Trophoblast cell (in vitro differentiated cells and primary cell): ENCODE measurements around the gene OTOG.

Experiments
- DNase-seq, 2 donors: peaks; one replicate each; pipeline ENCODE4 v3.0.0-alpha.2; 2016
- H2AFZ ChIP-seq: 2 replicates; pipeline ENCODE4 v1.6.1; 2013; ENCODE audit warnings: low read length, moderate library complexity, mild to moderate bottlenecking; ENCODE audit not compliant: insufficient read depth, poor library complexity
- H2AK5ac ChIP-seq: 2 replicates; pipeline ENCODE4 v1.6.1; 2013; ENCODE audit warnings: mild to moderate bottlenecking, low read length
- H2BK120ac ChIP-seq: 2 replicates; pipeline ENCODE4 v1.6.1; 2013; ENCODE audit warnings: low read length, mild to moderate bottlenecking, moderate library complexity; ENCODE audit not compliant: insufficient read depth, poor library complexity
- H2BK12ac ChIP-seq: 2 replicates; pipeline ENCODE4 v1.6.1; 2013; ENCODE audit warnings: mild to moderate bottlenecking, low read length, moderate library complexity
- H2BK5ac ChIP-seq: 2 replicates; pipeline ENCODE4 v1.6.1; 2013; ENCODE audit warnings: low read length, low read depth, moderate library complexity, mild to moderate bottlenecking; ENCODE audit not compliant: poor library complexity
- H3K14ac ChIP-seq: 2 replicates; pipeline ENCODE4 v1.6.1; 2013; ENCODE audit warnings: mild to moderate bottlenecking, low read length
- H3K18ac ChIP-seq: 2 replicates; pipeline ENCODE4 v1.6.1; 2013; ENCODE audit warnings: mild to moderate bottlenecking, low read length
- H3K23ac ChIP-seq: 2 replicates; pipeline ENCODE4 v1.6.1; 2013; ENCODE audit warnings: low read length
- H3K27ac ChIP-seq: 2 replicates; pipeline ENCODE4 v1.5.1; 2013; ENCODE audit warnings: low read depth, mild to moderate bottlenecking, inconsistent platforms, low read length, moderate library complexity
- H3K27me3 ChIP-seq: 2 replicates; pipeline ENCODE4 v1.6.1; 2013; ENCODE audit warnings: inconsistent platforms, mild to moderate bottlenecking, low read length, moderate library complexity; ENCODE audit not compliant: insufficient read depth
- H3K36me3 ChIP-seq, 2 experiments: 1 replicate in 1 of 2; 2 replicates in 1 of 2; pipeline ENCODE4 v1.6.1; 2013; ENCODE audit warnings: low read length in 2 of 2, mild to moderate bottlenecking in 2 of 2, moderate library complexity in 1 of 2; ENCODE audit not compliant: insufficient read depth in 2 of 2, control insufficient read depth in 1 of 2
- H3K4ac ChIP-seq: 2 replicates; pipeline ENCODE4 v1.6.1; 2013; ENCODE audit warnings: low read depth, mild to moderate bottlenecking, low read length, moderate library complexity
- H3K4me1 ChIP-seq, 2 experiments: 1 replicate in 1 of 2; 2 replicates in 1 of 2; pipeline ENCODE4 v1.6.1; 2013; ENCODE audit warnings: low read length in 2 of 2, mild to moderate bottlenecking in 2 of 2, moderate library complexity in 1 of 2; ENCODE audit not compliant: insufficient read depth in 2 of 2, control insufficient read depth in 1 of 2
- H3K4me2 ChIP-seq: 2 replicates; pipeline ENCODE4 v1.6.1; 2013; ENCODE audit warnings: inconsistent platforms, mild to moderate bottlenecking, low read length, moderate library complexity
- H3K4me3 ChIP-seq: 2 replicates; pipeline ENCODE4 v1.5.1; 2013; ENCODE audit warnings: mild to moderate bottlenecking, low read depth, low read length, inconsistent platforms
- H3K79me1 ChIP-seq: one replicate; pipeline ENCODE4 v1.6.1; 2013; ENCODE audit warnings: low read length
- H3K79me2 ChIP-seq: 2 replicates; pipeline ENCODE4 v1.6.1; 2013; ENCODE audit warnings: low read length, mild to moderate bottlenecking; ENCODE audit not compliant: control insufficient read depth, insufficient read depth, poor library complexity
- H3K9ac ChIP-seq: 2 replicates; pipeline ENCODE4 v1.6.1; 2013; ENCODE audit warnings: mild to moderate bottlenecking, low read length
- H3K9me3 ChIP-seq: 2 replicates; pipeline ENCODE4 v1.6.1; 2013; ENCODE audit warnings: low read depth, mild to moderate bottlenecking, control low read depth, inconsistent platforms, low read length; ENCODE audit not compliant: insufficient read depth
- H4K12ac ChIP-seq: 2 replicates; pipeline ENCODE4 v1.6.1; 2013; ENCODE audit warnings: low read depth, mild to moderate bottlenecking, low read length, moderate library complexity
- H4K8ac ChIP-seq: 2 replicates; pipeline ENCODE4 v1.6.1; 2013; ENCODE audit warnings: low read depth, mild to moderate bottlenecking, low read length, moderate library complexity
- H4K91ac ChIP-seq: one replicate; pipeline ENCODE4 v1.6.1; 2013; ENCODE audit warnings: low read depth, mild to moderate bottlenecking, low read length, moderate library complexity
- WGBS: extraction: QIAGEN DNeasy Blood & Tissue Kit; methylation state at CpG from one replicate; pipeline ENCODE4 v1.1.7; 2013; ENCODE audit warnings: missing lambda C conversion rate; ENCODE audit not compliant: insufficient read length, insufficient coverage; ENCODE audit errors: extremely low coverage; 5-methylcytosine and 5-hydroxymethylcytosine counted together

The OTOG gene

GRCh38 chr11:17693531-17693930 lies 146.5 kb downstream of the OTOG start:
- H2AFZ ChIP-seq, result no peak overlapping the region
- H2BK5ac ChIP-seq, result no peak overlapping the region
- H3K27ac ChIP-seq, result no peak overlapping the region
- H2BK120ac ChIP-seq, result no peak overlapping the region
- H3K14ac ChIP-seq, result no peak overlapping the region
- DNase-seq, result no peak
- no peak overlapping the region for H4K12ac ChIP-seq
- H3K18ac ChIP-seq, result no peak overlapping the region
- no CpG with 5 or more reads among the region's 4 CpGs for WGBS
- H3K36me3 ChIP-seq, result no peaks in the 10 kb centered on the region
- H3K4ac ChIP-seq, result no peak overlapping the region
- H3K4me1 ChIP-seq, result no peaks in the 10 kb centered on the region
- no peaks in the 10 kb centered on the region for H3K79me2 ChIP-seq
- no peak overlapping the region for H3K4me3 ChIP-seq
- H4K91ac ChIP-seq, result no peak overlapping the region
- no peak overlapping the region for H4K8ac ChIP-seq
- no peak overlapping the region for H3K4me2 ChIP-seq
- H3K23ac ChIP-seq, result no peak overlapping the region
- H2AK5ac ChIP-seq, result no peak overlapping the region
- no peak overlapping the region for H2BK12ac ChIP-seq
- no peak overlapping the region for H3K9ac ChIP-seq
- no peaks in the 10 kb centered on the region for H3K79me1 ChIP-seq
- H3K27me3 ChIP-seq, result peaks cover 32% of the 10 kb centered on the region
- peaks cover 6% of the 10 kb centered on the region for H3K9me3 ChIP-seq

- Histone ChIP-seq H3K4ac (no peak overlapping the region), H3K27ac (no peak overlapping the region), H4K12ac (no peak overlapping the region), H3K9ac (no peak overlapping the region), H3K4me3 (no peak overlapping the region), H4K8ac (no peak overlapping the region), H3K9me3 (peaks cover 5% of the 10 kb centered on the region), H2BK5ac (no peak overlapping the region), H3K18ac (no peak overlapping the region), H3K36me3 (no peaks in the 10 kb centered on the region), H3K4me2 (no peak overlapping the region), H3K23ac (no peak overlapping the region), H2BK12ac (no peak overlapping the region), H2BK120ac (no peak overlapping the region), H2AK5ac (no peak overlapping the region), H2AFZ (no peak overlapping the region), H3K27me3 (peaks cover 32% of the 10 kb centered on the region), H3K79me2 (no peaks in the 10 kb centered on the region), H3K79me1 (no peaks in the 10 kb centered on the region), H3K14ac (no peak overlapping the region), H4K91ac (no peak overlapping the region), H3K4me1 (peaks cover 0 to under 1% of the 10 kb centered on the region in 2 experiments)
- DNase-seq, result no peak
- no CpG with 5 or more reads among the region's 10 CpGs for WGBS
Observed at GRCh38 chr11:17694494-17695110, 147.5 kb downstream of the OTOG start.

GRCh38 chr11:17695454-17696441 lies 148.7 kb downstream of the OTOG start:
- no peak overlapping the region for H4K8ac ChIP-seq
- no peaks in the 10 kb centered on the region for H3K79me2 ChIP-seq
- H3K27ac ChIP-seq, result no peak overlapping the region
- H3K79me1 ChIP-seq, result no peaks in the 10 kb centered on the region
- no peak overlapping the region for H2AK5ac ChIP-seq
- H2BK12ac ChIP-seq, result no peak overlapping the region
- no peaks in the 10 kb centered on the region for H3K36me3 ChIP-seq
- H4K91ac ChIP-seq, result no peak overlapping the region
- no peak overlapping the region for H4K12ac ChIP-seq
- H3K4me3 ChIP-seq, result no peak overlapping the region
- H3K27me3 ChIP-seq, result peaks cover 32% of the 10 kb centered on the region
- H3K18ac ChIP-seq, result no peak overlapping the region
- no peak overlapping the region for H2AFZ ChIP-seq
- no peak overlapping the region for H3K14ac ChIP-seq
- H3K4me1 ChIP-seq, result peaks cover 0 to 2% of the 10 kb centered on the region in 2 experiments
- H3K9me3 ChIP-seq, result peaks cover 4% of the 10 kb centered on the region
- no peak overlapping the region for H2BK120ac ChIP-seq
- no peak overlapping the region for H3K9ac ChIP-seq
- no peak overlapping the region for H3K4me2 ChIP-seq
- no peak for DNase-seq
- WGBS, result no CpG with 5 or more reads among the region's 68 CpGs
- H3K4ac ChIP-seq, result no peak overlapping the region
- no peak overlapping the region for H3K23ac ChIP-seq
- no peak overlapping the region for H2BK5ac ChIP-seq

- DNase-seq, result no peak
- no peak overlapping the region for H3K4me3 ChIP-seq
- H3K9ac ChIP-seq, result no peak overlapping the region
- H3K4me1 ChIP-seq, result peaks cover 0 to 2% of the 10 kb centered on the region in 2 experiments
- no peaks in the 10 kb centered on the region for H3K79me2 ChIP-seq
- no peak overlapping the region for H3K4me2 ChIP-seq
- no CpG with 5 or more reads among the region's 5 CpGs for WGBS
- H3K79me1 ChIP-seq, result no peaks in the 10 kb centered on the region
- H2BK5ac ChIP-seq, result no peak overlapping the region
- H3K36me3 ChIP-seq, result no peaks in the 10 kb centered on the region
- H2AFZ ChIP-seq, result no peak overlapping the region
- H3K23ac ChIP-seq, result no peak overlapping the region
- H4K8ac ChIP-seq, result no peak overlapping the region
- no peak overlapping the region for H2BK12ac ChIP-seq
- peaks cover 4% of the 10 kb centered on the region for H3K9me3 ChIP-seq
- H3K27me3 ChIP-seq, result peaks cover 32% of the 10 kb centered on the region
- no peak overlapping the region for H3K14ac ChIP-seq
- H3K4ac ChIP-seq, result no peak overlapping the region
- H3K27ac ChIP-seq, result no peak overlapping the region
- H3K18ac ChIP-seq, result no peak overlapping the region
- H2AK5ac ChIP-seq, result no peak overlapping the region
- H4K12ac ChIP-seq, result no peak overlapping the region
- H2BK120ac ChIP-seq, result no peak overlapping the region
- H4K91ac ChIP-seq, result no peak overlapping the region
Observed at GRCh38 chr11:17696741-17697140, 149.7 kb downstream of the OTOG start.
